HG03175 (cell line): ENCODE measurements around the gene FAM111A.
A peak's percentile ranks its signal among the peaks of the same experiment; 100 is the strongest.
"Not testable (repeated sequence)": the region's sequence is repeated elsewhere in the genome, so short reads cannot be mapped to it uniquely, and the experiment has no call there.

ENCODE experiments used
- ATAC-seq: cut with Tn5 transposase; IDR thresholded peaks from one replicate; pipeline ENCODE4 v1.9.1; 2021; ENCODE audit warnings: mild to moderate bottlenecking, moderate library complexity; ENCODE audit not compliant: unreplicated experiment

Gene FAM111A

GRCh38 chr11:59142530-59143507, at the start of gene FAM111A:
Gene FAM111A, plus strand, starts transcription at chr11:59142856. Its CDS starts 6,017 bp downstream, at chr11:59148873.
- ATAC-seq = peak; percentile 73

GRCh38 chr11:59093576-59093975, 49.1 kb upstream of the FAM111A start:
- not testable (repeated sequence) for ATAC-seq

GRCh38 chr11:59095225-59095624, 47.4 kb upstream of the FAM111A start:
- peak; percentile 93 for ATAC-seq

GRCh38 chr11:59095972-59096575, 46.6 kb upstream of the FAM111A start:
- not testable (repeated sequence) for ATAC-seq

GRCh38 chr11:59097113-59097708, 45.4 kb upstream of the FAM111A start:
- ATAC-seq = peak; percentile 49

- ATAC-seq = not testable (repeated sequence)
Observed at GRCh38 chr11:59097938-59098337, 44.7 kb upstream of the FAM111A start.

GRCh38 chr11:59102259-59102765, 40.3 kb upstream of the FAM111A start:
- ATAC-seq = peak; percentile 64

- peak; percentile 74 for ATAC-seq
Observed at GRCh38 chr11:59106363-59107336, 36.0 kb upstream of the FAM111A start, which contains the start of gene FAM111B. Gene FAM111B, plus strand, starts transcription at chr11:59107237. Its CDS starts 2,389 bp downstream, at chr11:59109626.

- peak; percentile 26 for ATAC-seq
Observed at GRCh38 chr11:59107721-59108120, 34.9 kb upstream of the FAM111A start.

GRCh38 chr11:59112494-59112893, 30.2 kb upstream of the FAM111A start:
- ATAC-seq = no peak

GRCh38 chr11:59114344-59114743, 28.3 kb upstream of the FAM111A start:
- no peak for ATAC-seq

GRCh38 chr11:59115553-59115952, 27.1 kb upstream of the FAM111A start:
- no peak for ATAC-seq

- no peak for ATAC-seq
Observed at GRCh38 chr11:59117774-59118173, 24.9 kb upstream of the FAM111A start.

GRCh38 chr11:59119826-59120225, 22.8 kb upstream of the FAM111A start:
- no peak for ATAC-seq

GRCh38 chr11:59135648-59136461, 6.8 kb upstream of the FAM111A start:
- ATAC-seq = peak; percentile 98

GRCh38 chr11:59136551-59136950, 6.1 kb upstream of the FAM111A start:
- ATAC-seq = not testable (repeated sequence)

- no peak for ATAC-seq
Observed at GRCh38 chr11:59137190-59137589, 5.5 kb upstream of the FAM111A start.

- ATAC-seq = no peak
Observed at GRCh38 chr11:59138643-59139042, 4.0 kb upstream of the FAM111A start.

- no peak for ATAC-seq
Observed at GRCh38 chr11:59141191-59141590, 1.5 kb upstream of the FAM111A start.
